ENCODE data around the gene ELAVL3.
A peak's percentile ranks its signal among the peaks of the same experiment; 100 is the strongest.

The ELAVL3 gene

GRCh38 chr19:11447347-11448262 is 33.2 kb downstream of the ELAVL3 start:
- DNase-seq (ENCODE audit: low read depth), result no peak
- H3K4me3 ChIP-seq (ENCODE audit: control insufficient read depth, low read depth, low read length), result no peak overlapping the region
- TF ChIP-seq, protein P1, sequence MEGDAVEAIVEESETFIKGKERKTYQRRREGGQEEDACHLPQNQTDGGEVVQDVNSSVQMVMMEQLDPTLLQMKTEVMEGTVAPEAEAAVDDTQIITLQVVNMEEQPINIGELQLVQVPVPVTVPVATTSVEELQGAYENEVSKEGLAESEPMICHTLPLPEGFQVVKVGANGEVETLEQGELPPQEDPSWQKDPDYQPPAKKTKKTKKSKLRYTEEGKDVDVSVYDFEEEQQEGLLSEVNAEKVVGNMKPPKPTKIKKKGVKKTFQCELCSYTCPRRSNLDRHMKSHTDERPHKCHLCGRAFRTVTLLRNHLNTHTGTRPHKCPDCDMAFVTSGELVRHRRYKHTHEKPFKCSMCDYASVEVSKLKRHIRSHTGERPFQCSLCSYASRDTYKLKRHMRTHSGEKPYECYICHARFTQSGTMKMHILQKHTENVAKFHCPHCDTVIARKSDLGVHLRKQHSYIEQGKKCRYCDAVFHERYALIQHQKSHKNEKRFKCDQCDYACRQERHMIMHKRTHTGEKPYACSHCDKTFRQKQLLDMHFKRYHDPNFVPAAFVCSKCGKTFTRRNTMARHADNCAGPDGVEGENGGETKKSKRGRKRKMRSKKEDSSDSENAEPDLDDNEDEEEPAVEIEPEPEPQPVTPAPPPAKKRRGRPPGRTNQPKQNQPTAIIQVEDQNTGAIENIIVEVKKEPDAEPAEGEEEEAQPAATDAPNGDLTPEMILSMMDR (IDR thresholded peaks at IDR 0.05; ENCODE audit: control insufficient read depth, insufficient read depth, low read depth, low read length, missing control alignments), result no peak

DNA sequence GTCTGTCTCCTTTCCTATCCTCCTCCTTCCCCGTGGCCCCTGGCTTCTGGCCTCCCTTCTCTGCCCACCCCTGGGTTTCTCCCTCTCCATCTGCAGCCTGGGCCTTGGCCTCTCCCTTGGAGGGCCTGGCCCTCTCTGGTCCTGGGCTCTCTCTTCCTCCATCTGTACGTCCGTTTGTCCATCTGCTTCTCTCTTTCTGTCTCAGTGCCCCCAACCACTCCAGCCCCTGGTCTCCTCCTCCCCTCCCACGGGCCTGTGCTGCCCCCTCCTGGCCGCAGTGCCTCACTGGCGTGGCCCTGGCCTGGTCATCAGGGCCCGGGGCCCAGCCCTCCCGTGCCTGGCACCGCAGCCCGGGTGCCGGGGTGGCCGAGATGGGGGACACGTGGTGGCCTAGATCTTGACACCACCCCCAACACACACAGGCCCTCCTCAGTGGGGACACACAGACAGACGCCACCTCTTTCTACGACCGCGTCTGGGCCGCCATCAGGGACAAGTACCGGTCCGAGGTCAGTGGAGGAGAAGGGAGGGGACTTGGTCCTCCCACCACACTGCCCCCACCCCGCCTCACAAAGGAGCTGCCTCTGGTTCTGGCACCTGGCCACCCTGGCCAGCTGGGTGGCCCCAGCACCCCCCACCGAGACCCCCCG is 34.1 kb downstream of the ELAVL3 start:
- H3K4me3 ChIP-seq (ENCODE audit: control insufficient read depth, low read depth, low read length), result no peak overlapping the region
- no peak for DNase-seq (ENCODE audit: low read depth)
- TF ChIP-seq, protein P1 (IDR thresholded peaks at IDR 0.05; ENCODE audit: control insufficient read depth, insufficient read depth, low read depth, low read length, missing control alignments), result peak; percentile 75

DNA sequence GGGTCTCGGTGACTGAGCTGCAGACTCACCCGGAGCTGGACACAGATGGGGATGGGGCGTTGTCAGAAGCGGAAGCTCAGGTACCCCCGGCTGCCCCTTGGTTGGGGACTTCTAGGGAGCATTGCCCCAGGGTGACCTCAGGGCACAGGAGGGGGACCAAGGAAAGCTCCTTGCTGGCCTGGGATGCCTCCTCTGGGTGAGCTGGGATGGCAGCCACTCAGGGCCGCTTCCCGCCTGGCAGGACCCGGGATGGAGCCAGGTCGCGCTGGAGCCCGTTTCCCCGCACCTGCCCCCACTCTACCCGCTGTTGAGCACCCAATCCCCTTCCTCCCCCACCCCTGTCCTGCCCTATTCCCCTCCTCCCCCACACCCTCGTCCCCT is 34.6 kb downstream of the ELAVL3 start:
- H3K4me3 ChIP-seq (ENCODE audit: control insufficient read depth, low read depth, low read length), result no peak overlapping the region
- TF ChIP-seq, protein P1 (IDR thresholded peaks at IDR 0.05; ENCODE audit: control insufficient read depth, insufficient read depth, low read depth, low read length, missing control alignments), result no peak
- no peak for DNase-seq (ENCODE audit: low read depth)

DNA sequence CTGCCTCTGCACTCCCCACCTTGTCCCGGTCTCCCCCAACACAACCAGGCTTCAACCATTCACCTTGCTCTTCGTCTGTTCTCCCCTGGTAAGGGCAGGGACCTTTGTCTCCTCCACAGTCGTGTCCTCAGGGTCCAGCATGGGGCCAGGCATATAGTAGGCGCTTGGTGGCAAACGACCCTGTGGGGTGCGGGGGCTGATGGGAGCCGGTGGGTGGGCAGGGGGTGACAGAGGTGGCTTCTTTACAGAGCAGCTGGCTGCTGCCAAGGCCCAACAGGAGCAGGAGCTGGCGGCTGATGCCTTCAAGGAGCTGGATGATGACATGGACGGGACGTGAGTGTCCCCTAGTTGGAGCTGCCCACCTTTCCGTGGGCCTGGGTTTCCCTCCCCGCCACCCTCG is 35.7 kb downstream of the ELAVL3 start:
- TF ChIP-seq, protein P1 (IDR thresholded peaks at IDR 0.05; ENCODE audit: control insufficient read depth, insufficient read depth, low read depth, low read length, missing control alignments), result no peak
- DNase-seq (ENCODE audit: low read depth), result no peak
- no peak overlapping the region for H3K4me3 ChIP-seq (ENCODE audit: control insufficient read depth, low read depth, low read length)

GRCh38 chr19:11444059-11444458 is 36.8 kb downstream of the ELAVL3 start:
- TF ChIP-seq, protein P1 (IDR thresholded peaks at IDR 0.05; ENCODE audit: control insufficient read depth, insufficient read depth, low read depth, low read length, missing control alignments), result no peak
- no peak for DNase-seq (ENCODE audit: low read depth)
- no peak overlapping the region for H3K4me3 ChIP-seq (ENCODE audit: control insufficient read depth, low read depth, low read length)

- no peak overlapping the region for H3K4me3 ChIP-seq (ENCODE audit: control insufficient read depth, low read depth, low read length)
- no peak for DNase-seq (ENCODE audit: low read depth)
- TF ChIP-seq, protein P1 (IDR thresholded peaks at IDR 0.05; ENCODE audit: control insufficient read depth, insufficient read depth, low read depth, low read length, missing control alignments), result no peak
Measured at GRCh38 chr19:11437955-11438354, 42.9 kb downstream of the ELAVL3 start.

Data from AG09309 (cell line).